Uterus (tissue), 4 donors: ENCODE data around the gene SLC8B1. TPM values are rescaled to one million over a fixed set of nuclear protein-coding genes. Genes with fewer than 3 reads are reported as not detected.

Experiments used
- DNase-seq, 2 donors: peaks; one replicate each; pipeline ENCODE4 v3.0.0-alpha.2; 2019 to 2020
- H3K27ac ChIP-seq, 2 donors: fragments of 200-600 bp; sonication (generic); 1 replicate in 1 of 2; 2 replicates in 1 of 2; pipeline ENCODE4 v1.5.1; 2016 to 2018
- H3K27me3 ChIP-seq, 2 donors: fragments of 200-600 bp; sonication (generic); one replicate each; pipeline ENCODE4 v1.5.1; 2018 to 2019; ENCODE audit warnings: control low read depth in 1 of 2
- H3K36me3 ChIP-seq, 2 donors: fragments of 200-600 bp; sonication (generic); one replicate each; pipeline ENCODE4 v1.5.1; 2019; ENCODE audit warnings: control low read depth in 1 of 2
- H3K4me1 ChIP-seq, 2 donors: fragments of 200-600 bp; sonication (generic); one replicate each; pipeline ENCODE4 v1.5.1; 2018 to 2019; ENCODE audit warnings: control low read depth in 1 of 2
- H3K4me3 ChIP-seq, 2 donors: fragments of 200-600 bp; sonication (generic); 1 replicate in 1 of 2; 2 replicates in 1 of 2; pipeline ENCODE4 v1.5.1; 2018 to 2019; ENCODE audit warnings: mild to moderate bottlenecking in 1 of 2
- H3K9me3 ChIP-seq, 2 donors: fragments of 200-600 bp; sonication (generic); one replicate each; pipeline ENCODE4 v1.5.1; 2019; ENCODE audit warnings: control low read depth in 1 of 2
- POLR2A ChIP-seq, 2 donors: fragments of 450-650 bp; IDR thresholded peaks; one replicate each; pipeline ENCODE4 v1.6.1; 2016; ENCODE audit warnings: antibody characterized with exemption in 2 of 2, mild to moderate bottlenecking in 1 of 2, moderate library complexity in 1 of 2
- intact Hi-C: fragments of 100-400 bp; cut with DNase I; formaldehyde crosslinking; loops from one replicate; pipeline ENCODE4 v1.15.1; 2023; ENCODE audit warnings: low total_unique reads
- microRNA-seq: library from miRNA; unstranded; fragments of <30 nt; microRNA quantifications from one replicate; pipeline ENCODE4, GENCODE V29; 2016; ENCODE audit warnings: borderline microRNAs expressed, borderline replicate concordance
- small RNA-seq: library from RNA; depleted of rRNA; stranded (forward); fragments of <200 nt; gene quantifications from one replicate; pipeline ENCODE3, GENCODE V24; 2016
- total RNA-seq, 4 donors: library from RNA; depleted of rRNA in 3 of 4; stranded (reverse); fragments of >200 nt in 3 of 4; gene quantifications; one replicate each; pipeline versions ENCODE4 v1.1.0 to v1.2.4, GENCODE V29; 2014 to 2023
- TF ChIP-seq, protein P1 (sequence below), 4 experiments: fragments of 200-600 bp in 2 of 4; fragments of 450-650 bp in 2 of 4; sonication (generic) in 2 of 4; IDR thresholded peaks; one replicate each; pipeline ENCODE4 v1.5.1; 2016 to 2019; ENCODE audit warnings: antibody characterized with exemption in 4 of 4, mild to moderate bottlenecking in 2 of 4, moderate library complexity in 1 of 4
- donor health status: DM: yes; HTN: yes; CAD: no.

The SLC8B1 gene
- total RNA-seq, 4 donors from 2014 or later, result 14.2 to 47.1 (median 36.2) TPM

DNA sequence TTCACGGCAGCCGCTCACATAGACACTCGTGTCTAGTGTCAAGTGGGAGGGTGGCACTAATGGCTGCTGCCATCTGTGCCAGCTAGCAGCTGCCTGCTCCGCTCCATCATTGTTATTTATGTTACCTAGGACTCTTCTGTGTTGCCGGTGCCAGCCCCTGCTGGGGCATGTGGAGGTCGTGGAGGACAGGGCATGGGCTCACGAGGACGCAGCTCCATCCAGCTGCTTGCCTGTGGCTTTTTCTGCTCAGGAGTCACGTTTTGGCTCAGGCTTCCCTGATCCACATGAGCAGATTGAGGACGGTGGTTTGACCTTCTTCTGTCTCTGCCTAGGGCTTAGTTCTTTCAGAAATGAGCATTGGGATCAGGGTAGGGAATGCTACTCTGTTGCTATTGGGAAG lies 82.4 kb downstream of the SLC8B1 start:
- H3K9me3 ChIP-seq, result no peaks in the 10 kb centered on the region
- DNase-seq, result no peak
- TF ChIP-seq, protein P1, sequence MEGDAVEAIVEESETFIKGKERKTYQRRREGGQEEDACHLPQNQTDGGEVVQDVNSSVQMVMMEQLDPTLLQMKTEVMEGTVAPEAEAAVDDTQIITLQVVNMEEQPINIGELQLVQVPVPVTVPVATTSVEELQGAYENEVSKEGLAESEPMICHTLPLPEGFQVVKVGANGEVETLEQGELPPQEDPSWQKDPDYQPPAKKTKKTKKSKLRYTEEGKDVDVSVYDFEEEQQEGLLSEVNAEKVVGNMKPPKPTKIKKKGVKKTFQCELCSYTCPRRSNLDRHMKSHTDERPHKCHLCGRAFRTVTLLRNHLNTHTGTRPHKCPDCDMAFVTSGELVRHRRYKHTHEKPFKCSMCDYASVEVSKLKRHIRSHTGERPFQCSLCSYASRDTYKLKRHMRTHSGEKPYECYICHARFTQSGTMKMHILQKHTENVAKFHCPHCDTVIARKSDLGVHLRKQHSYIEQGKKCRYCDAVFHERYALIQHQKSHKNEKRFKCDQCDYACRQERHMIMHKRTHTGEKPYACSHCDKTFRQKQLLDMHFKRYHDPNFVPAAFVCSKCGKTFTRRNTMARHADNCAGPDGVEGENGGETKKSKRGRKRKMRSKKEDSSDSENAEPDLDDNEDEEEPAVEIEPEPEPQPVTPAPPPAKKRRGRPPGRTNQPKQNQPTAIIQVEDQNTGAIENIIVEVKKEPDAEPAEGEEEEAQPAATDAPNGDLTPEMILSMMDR (IDR thresholded peaks at IDR 0.05), result no peak
- TF ChIP-seq POLR2A (IDR thresholded peaks at IDR 0.05), result no peak
- no peak overlapping the region for H3K4me3 ChIP-seq
- no peaks in the 10 kb centered on the region for H3K36me3 ChIP-seq
- no peak overlapping the region for H3K27ac ChIP-seq
- H3K27me3 ChIP-seq, result no peaks in the 10 kb centered on the region
- H3K4me1 ChIP-seq, result no peaks in the 10 kb centered on the region
- intact Hi-C loops, result no loop called here

DNA sequence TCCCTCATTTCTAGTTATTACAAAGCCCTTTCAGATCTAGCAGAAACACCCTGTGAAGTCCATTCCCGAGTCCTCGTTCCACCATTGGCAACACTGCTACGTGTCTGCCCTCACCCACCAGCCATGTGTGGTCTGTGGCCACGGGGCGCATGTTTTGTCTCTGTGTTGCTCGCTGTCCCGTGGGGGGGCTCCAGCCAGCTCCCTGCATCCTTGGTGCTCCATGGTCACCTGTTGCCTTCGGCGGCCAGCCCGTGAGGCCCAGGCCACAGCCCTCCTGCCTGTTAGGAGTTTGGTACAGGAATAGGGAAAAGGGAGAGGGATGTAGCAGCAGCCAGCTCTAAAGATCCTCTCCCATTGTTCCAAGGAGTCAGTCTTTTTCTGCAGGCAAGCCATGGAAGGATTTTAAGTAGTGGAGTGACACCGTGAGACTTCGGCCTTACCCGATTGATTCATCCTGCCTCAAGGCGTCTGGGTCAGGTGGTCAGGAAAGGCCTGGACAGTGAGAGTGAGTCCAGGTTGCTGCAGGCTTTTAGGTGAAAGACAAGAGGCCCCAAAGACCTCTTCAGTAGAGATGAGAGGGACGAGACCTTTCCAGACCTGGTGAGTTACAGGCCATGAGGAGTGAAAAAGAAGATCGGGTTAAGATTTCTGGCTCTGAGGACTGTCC lies 83.4 kb downstream of the SLC8B1 start:
- H3K27ac ChIP-seq, result no peak overlapping the region
- no peaks in the 10 kb centered on the region for H3K36me3 ChIP-seq
- peaks cover 3 to 9% of the 10 kb centered on the region in 2 donors for H3K4me1 ChIP-seq
- DNase-seq, result no peak
- TF ChIP-seq, protein P1 (IDR thresholded peaks at IDR 0.05), result no peak
- no peak for TF ChIP-seq POLR2A (IDR thresholded peaks at IDR 0.05)
- no peak overlapping the region for H3K4me3 ChIP-seq
- intact Hi-C loops, result no loop called here
- no peaks in the 10 kb centered on the region for H3K9me3 ChIP-seq
- no peaks in the 10 kb centered on the region for H3K27me3 ChIP-seq

DNA sequence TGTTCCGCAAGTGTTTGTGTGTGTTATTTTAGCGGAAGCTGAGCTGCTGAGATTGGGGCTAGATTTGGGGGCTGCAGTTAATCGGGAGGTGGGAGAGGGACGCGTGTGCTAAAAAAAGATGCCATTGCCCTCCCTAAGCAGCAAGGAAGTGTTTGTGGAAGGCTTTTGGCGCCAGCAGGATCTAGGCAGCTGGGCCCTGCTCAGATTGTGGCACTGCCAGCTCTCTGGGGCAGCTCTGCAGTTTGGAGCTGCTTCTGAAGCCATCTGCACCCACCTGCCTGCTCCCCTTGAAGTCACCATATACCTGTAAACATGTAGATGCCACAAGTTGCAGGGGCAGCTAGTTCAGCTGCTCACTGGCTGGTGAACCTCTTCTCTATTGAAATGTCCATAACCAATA lies 84.9 kb downstream of the SLC8B1 start:
- Histone ChIP-seq H3K4me3 (no peak overlapping the region), H3K4me1 (peaks cover 9 to 14% of the 10 kb centered on the region in 2 donors), H3K9me3 (no peaks in the 10 kb centered on the region), H3K27ac (no peak overlapping the region), H3K36me3 (no peaks in the 10 kb centered on the region), H3K27me3 (no peaks in the 10 kb centered on the region)
- no peak for DNase-seq
- TF ChIP-seq POLR2A (IDR thresholded peaks at IDR 0.05), result no peak
- TF ChIP-seq, protein P1 (IDR thresholded peaks at IDR 0.05), result no peak
- intact Hi-C loops, result no loop called here

DNA sequence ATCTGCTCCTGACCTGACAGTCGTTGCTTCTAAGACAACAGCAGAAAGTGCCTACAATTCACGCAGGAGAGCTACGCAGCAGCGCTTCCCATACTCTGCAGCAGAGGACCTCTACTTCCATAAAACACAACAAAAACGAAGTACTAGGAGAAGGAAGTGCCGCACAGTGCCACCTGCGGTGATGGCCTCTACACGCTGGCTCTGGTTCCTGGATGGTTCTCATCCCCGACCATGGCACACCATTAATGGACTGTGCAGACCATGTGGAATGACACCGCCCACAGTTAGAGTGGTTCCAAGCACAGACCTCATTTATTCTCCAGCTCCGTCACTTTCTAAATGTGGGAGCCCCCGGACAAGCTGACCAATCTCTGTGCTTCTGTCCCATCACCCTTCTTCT lies 85.4 kb downstream of the SLC8B1 start:
- H3K9me3 ChIP-seq, result no peaks in the 10 kb centered on the region
- peaks cover 9 to 16% of the 10 kb centered on the region in 2 donors for H3K4me1 ChIP-seq
- no peak overlapping the region for H3K4me3 ChIP-seq
- H3K36me3 ChIP-seq, result no peaks in the 10 kb centered on the region
- no peak for TF ChIP-seq POLR2A (IDR thresholded peaks at IDR 0.05)
- H3K27ac ChIP-seq, result no peak overlapping the region
- H3K27me3 ChIP-seq, result no peaks in the 10 kb centered on the region
- intact Hi-C loops, result no loop called here
- DNase-seq, result no peak

- Histone ChIP-seq H3K27me3 (no peaks in the 10 kb centered on the region), H3K27ac (no peak overlapping the region)
- DNase-seq, result no peak
Observed at GRCh38 chr12:113248842-113249435, 86.0 kb downstream of the SLC8B1 start.

More at GRCh38 chr12:113248842-113249435, 86.0 kb downstream of the SLC8B1 start:
- intact Hi-C loops, result no loop called here
- Histone ChIP-seq H3K36me3 (no peaks in the 10 kb centered on the region), H3K4me3 (no peak overlapping the region), H3K9me3 (no peaks in the 10 kb centered on the region), H3K4me1 (peaks cover 10 to 22% of the 10 kb centered on the region in 2 donors)
- TF ChIP-seq, protein P1 (IDR thresholded peaks at IDR 0.05), result no peak
- TF ChIP-seq POLR2A (IDR thresholded peaks at IDR 0.05), result no peak

Small RNA genes lying within 50 kb of the gene (microRNA-seq; reads per million reads assigned to microRNA genes)
- not detected for gene MIR6762

Small RNA genes lying within 50 kb of the gene (small RNA-seq; reads per million reads assigned to genes)
- gene MIR6762, result not detected

Other genes starting within 250 kb of the SLC8B1 start
- 1 to 10 TPM in 1 of 4 donors, not detected in 3; 6.8 TPM for gene RASAL1, start 199.3 kb downstream of the SLC8B1 start, total RNA-seq
- 1 to 10 TPM in 1 of 4 donors, under 1 TPM in 1, not detected in 2; 0.67 to 2.6 TPM for gene CFAP73, start 185.4 kb downstream of the SLC8B1 start, total RNA-seq
- gene DDX54, start 149.6 kb downstream of the SLC8B1 start, total RNA-seq, result 10 to 100 TPM; 36.0 to 66.5 (median 59.0) TPM
- 10 to 100 TPM in 3 of 4 donors, 1 to 10 TPM in 1; 5.0 to 19.0 (median 11.0) TPM for gene RITA1, start 149.4 kb downstream of the SLC8B1 start, total RNA-seq
- 10 to 100 TPM; 21.4 to 79.8 (median 52.9) TPM for gene TPCN1, start 113.6 kb downstream of the SLC8B1 start, total RNA-seq
- gene PLBD2, start 23.5 kb upstream of the SLC8B1 start, total RNA-seq, result 10 to 100 TPM; 20.7 to 38.6 (median 29.8) TPM
- not detected for gene SDS, start 68.8 kb upstream of the SLC8B1 start, total RNA-seq
- gene SDSL, start 87.3 kb upstream of the SLC8B1 start, total RNA-seq, result 1 to 10 TPM in 1 of 4 donors, under 1 TPM in 2, not detected in 1; 0.26 to 3.0 (median 0.61) TPM
- gene LHX5, start 136.8 kb upstream of the SLC8B1 start, total RNA-seq, result not detected